Progenitor cell of endocrine pancreas (in vitro differentiated cells): ENCODE measurements around the gene ZNF32. TPM values are rescaled to one million over a fixed set of nuclear protein-coding genes. Genes with fewer than 3 reads are reported as not detected.

Experiments
- DNase-seq: peaks from one replicate; pipeline ENCODE4 v3.0.0; 2021; ENCODE audit warnings: low spot score; ENCODE audit not compliant: unreplicated experiment
- H3K27ac Mint-ChIP-seq: 2 replicates; pipeline ENCODE4 v1.8.0; 2021; ENCODE audit warnings: mild to moderate bottlenecking, moderate library complexity, mixed read lengths
- H3K27me3 Mint-ChIP-seq: 2 replicates; pipeline ENCODE4 v1.8.0; 2021; ENCODE audit warnings: mixed read lengths
- H3K36me3 Mint-ChIP-seq: 2 replicates; pipeline ENCODE4 v1.8.0; 2022; ENCODE audit warnings: mixed read lengths; ENCODE audit not compliant: insufficient read depth
- H3K4me1 Mint-ChIP-seq: 2 replicates; pipeline ENCODE4 v1.8.0; 2021; ENCODE audit warnings: low read depth, mixed read lengths
- H3K4me3 Mint-ChIP-seq: 2 replicates; pipeline ENCODE4 v1.8.0; 2021; ENCODE audit warnings: low read depth, mild to moderate bottlenecking, moderate library complexity, mixed read lengths
- H3K9me3 Mint-ChIP-seq: 2 replicates; pipeline ENCODE4 v1.8.0; 2021; ENCODE audit warnings: low read depth, mixed read lengths
- CTCF ChIP-seq: fragments of 200-600 bp; sonication (generic); IDR thresholded peaks from one replicate; pipeline ENCODE4 v1.5.0; 2021; ENCODE audit warnings: antibody characterized with exemption, mild to moderate bottlenecking; ENCODE audit not compliant: unreplicated experiment
- total RNA-seq: library from RNA; stranded (reverse); gene quantifications from 2 replicates; pipeline ENCODE4 v1.2.1, GENCODE V29; 2021

The ZNF32 gene
- total RNA-seq, 1 donor from 2014 or later: 52.0 TPM

GRCh38 chr10:43595739-43596298 is 52.9 kb downstream of the ZNF32 start:
- Mint-ChIP-seq H3K4me3 (no peak overlapping the region), H3K27ac (no peak overlapping the region), H3K36me3 (no peaks in the 10 kb centered on the region), H3K27me3 (peaks cover 2% of the 10 kb centered on the region), H3K4me1 (peaks cover 17% of the 10 kb centered on the region), H3K9me3 (peaks cover 13% of the 10 kb centered on the region)
- no peak for DNase-seq
- TF ChIP-seq CTCF: no peak

- TF ChIP-seq CTCF: no peak
- peaks cover 17% of the 10 kb centered on the region for H3K4me1 Mint-ChIP-seq
- peaks cover 2% of the 10 kb centered on the region for H3K27me3 Mint-ChIP-seq
- H3K4me3 Mint-ChIP-seq: peak overlapping the region; percentile 4
- H3K27ac Mint-ChIP-seq: peak overlapping the region; percentile 0
- peaks cover 13% of the 10 kb centered on the region for H3K9me3 Mint-ChIP-seq
- DNase-seq: no peak
- H3K36me3 Mint-ChIP-seq: no peaks in the 10 kb centered on the region
Observed at GRCh38 chr10:43594944-43595589, 53.6 kb downstream of the ZNF32 start.

Other genes with a start within 250 kb of the ZNF32 start
- gene HNRNPF, start 239.7 kb downstream of the ZNF32 start, total RNA-seq: 211 and 221 TPM in 2 replicates
- 6.2 and 7.1 TPM in 2 replicates for gene ZNF487, start 211.8 kb downstream of the ZNF32 start, total RNA-seq
- 11.8 and 12.3 TPM in 2 replicates for gene ZNF239, start 74.3 kb downstream of the ZNF32 start, total RNA-seq
- 5.7 and 6.3 TPM in 2 replicates for gene ZNF485, start 42.4 kb downstream of the ZNF32 start, total RNA-seq